GM12872 (cell line): ENCODE measurements around the gene ITGB1.

Source experiments
- TF ChIP-seq, protein P1 (sequence below): IDR thresholded peaks from 3 replicates; pipeline ENCODE4 v1.5.1; 2011; ENCODE audit warnings: low read depth, mild to moderate bottlenecking, low read length, moderate library complexity; ENCODE audit not compliant: insufficient read depth

Gene ITGB1

DNA sequence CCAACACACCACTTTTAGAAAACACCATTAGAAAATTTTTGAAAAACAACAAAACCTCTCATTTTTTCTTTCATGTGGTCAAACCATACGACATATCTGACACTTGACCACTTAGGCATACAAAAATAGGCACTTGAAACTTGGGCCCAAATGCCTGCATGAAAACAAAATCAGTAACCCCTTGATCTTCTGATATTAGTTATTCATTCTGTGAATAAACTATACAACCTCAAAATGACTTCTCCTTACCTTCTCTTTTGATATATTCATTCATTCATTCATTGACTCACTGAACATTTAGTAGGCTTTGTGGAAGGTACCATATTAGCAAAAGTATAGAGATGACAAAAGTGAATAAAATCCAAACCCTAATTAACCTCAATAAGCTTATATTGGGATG is 26.4 kb downstream of the ITGB1 start:
- TF ChIP-seq, protein P1, sequence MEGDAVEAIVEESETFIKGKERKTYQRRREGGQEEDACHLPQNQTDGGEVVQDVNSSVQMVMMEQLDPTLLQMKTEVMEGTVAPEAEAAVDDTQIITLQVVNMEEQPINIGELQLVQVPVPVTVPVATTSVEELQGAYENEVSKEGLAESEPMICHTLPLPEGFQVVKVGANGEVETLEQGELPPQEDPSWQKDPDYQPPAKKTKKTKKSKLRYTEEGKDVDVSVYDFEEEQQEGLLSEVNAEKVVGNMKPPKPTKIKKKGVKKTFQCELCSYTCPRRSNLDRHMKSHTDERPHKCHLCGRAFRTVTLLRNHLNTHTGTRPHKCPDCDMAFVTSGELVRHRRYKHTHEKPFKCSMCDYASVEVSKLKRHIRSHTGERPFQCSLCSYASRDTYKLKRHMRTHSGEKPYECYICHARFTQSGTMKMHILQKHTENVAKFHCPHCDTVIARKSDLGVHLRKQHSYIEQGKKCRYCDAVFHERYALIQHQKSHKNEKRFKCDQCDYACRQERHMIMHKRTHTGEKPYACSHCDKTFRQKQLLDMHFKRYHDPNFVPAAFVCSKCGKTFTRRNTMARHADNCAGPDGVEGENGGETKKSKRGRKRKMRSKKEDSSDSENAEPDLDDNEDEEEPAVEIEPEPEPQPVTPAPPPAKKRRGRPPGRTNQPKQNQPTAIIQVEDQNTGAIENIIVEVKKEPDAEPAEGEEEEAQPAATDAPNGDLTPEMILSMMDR: no peak

- TF ChIP-seq, protein P1: no peak
Measured at GRCh38 chr10:32930036-32930435, 28.0 kb downstream of the ITGB1 start.

DNA sequence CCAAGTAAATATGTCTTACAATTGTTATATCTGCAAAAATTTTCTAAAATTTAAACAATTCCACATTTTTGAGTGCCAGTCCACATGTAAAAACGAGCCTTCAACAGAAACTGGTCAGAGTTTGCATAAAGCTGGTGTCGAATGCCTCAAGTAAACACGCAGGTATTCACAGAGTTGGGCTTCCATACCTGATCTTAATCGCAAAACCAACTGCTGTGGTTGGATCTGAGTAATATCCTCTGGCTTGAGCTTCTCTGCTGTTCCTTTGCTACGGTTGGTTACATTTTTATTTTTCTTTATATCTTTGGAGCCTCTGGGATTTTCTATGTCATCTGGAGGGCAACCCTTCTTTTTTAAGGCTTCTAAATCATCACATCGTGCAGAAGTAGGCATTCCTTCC is 28.4 kb downstream of the ITGB1 start:
- TF ChIP-seq, protein P1: no peak

GRCh38 chr10:32927750-32928149 is 30.3 kb downstream of the ITGB1 start:
- TF ChIP-seq, protein P1: no peak

DNA sequence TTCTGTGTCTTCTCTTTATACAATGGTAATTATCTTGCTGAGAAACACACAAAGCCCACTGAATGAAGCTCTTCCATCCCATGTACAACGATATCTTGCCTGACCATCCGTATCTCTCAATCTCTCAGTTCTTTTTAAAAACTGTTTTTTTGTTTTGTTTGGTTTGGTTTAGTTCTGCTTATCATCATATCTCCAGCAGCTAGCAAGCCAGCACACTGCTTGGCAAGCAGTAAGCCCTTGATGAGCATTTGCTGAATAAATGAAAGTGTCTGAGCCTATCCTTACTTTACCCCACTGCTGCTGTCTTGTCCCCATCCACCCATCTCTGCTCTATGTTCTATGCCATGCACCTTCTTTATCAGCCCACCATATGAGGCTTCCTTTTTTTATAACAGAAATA is 34.2 kb downstream of the ITGB1 start:
- TF ChIP-seq, protein P1: no peak

DNA sequence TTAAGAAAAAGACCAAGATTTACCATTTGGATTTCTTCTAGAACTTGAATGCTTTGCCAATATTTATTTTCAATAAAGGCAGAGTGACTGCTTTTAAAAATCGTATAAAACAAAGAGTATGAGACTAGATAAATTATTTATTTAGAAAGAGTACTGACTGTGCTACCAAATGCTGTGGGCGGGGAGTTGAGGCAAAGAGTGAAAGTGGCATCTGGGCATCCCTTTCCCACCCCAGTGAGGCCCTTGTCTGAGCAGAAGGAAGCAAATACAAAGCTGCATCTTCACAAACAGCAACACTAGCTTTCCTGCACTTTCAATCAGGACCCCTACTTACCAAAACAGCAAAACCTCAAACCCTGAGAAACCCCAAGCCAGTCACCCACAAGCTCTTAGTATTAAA is 34.9 kb downstream of the ITGB1 start:
- TF ChIP-seq, protein P1: no peak

- TF ChIP-seq, protein P1: no peak
Measured at GRCh38 chr10:32922170-32922569, 35.9 kb downstream of the ITGB1 start.
